AG09319 (cell line): Measurements from ENCODE around the gene SLC52A3.

Experiments used
- DNase-seq: peaks from one replicate; pipeline ENCODE4 v3.0.0-alpha.2; 2010; ENCODE audit warnings: low read depth; ENCODE audit errors: extremely low read depth
- CTCF ChIP-seq: IDR thresholded peaks from 2 replicates; pipeline ENCODE4 v1.5.1; 2011; ENCODE audit warnings: low read depth, mild to moderate bottlenecking, inconsistent platforms, low read length, moderate library complexity

SLC52A3 gene

GRCh38 chr20:717832-718231 is 50.5 kb downstream of the SLC52A3 start:
- no peak for DNase-seq
- TF ChIP-seq CTCF, result no peak

GRCh38 chr20:717271-717670 is 51.0 kb downstream of the SLC52A3 start:
- DNase-seq, result no peak
- TF ChIP-seq CTCF, result no peak

- no peak for DNase-seq
- no peak for TF ChIP-seq CTCF
Observed at GRCh38 chr20:714453-714852, 53.8 kb downstream of the SLC52A3 start.

GRCh38 chr20:711576-711975 is 56.7 kb downstream of the SLC52A3 start:
- DNase-seq, result no peak
- TF ChIP-seq CTCF, result no peak

- TF ChIP-seq CTCF, result no peak
Observed at GRCh38 chr20:710780-711450, 57.4 kb downstream of the SLC52A3 start.

More at GRCh38 chr20:710780-711450, 57.4 kb downstream of the SLC52A3 start:
- no peak for DNase-seq
